HG02973 (cell line): ENCODE measurements around the gene CDC42BPA.

ENCODE experiments used
- ATAC-seq: cut with Tn5 transposase; IDR thresholded peaks from one replicate; pipeline ENCODE4 v1.9.1; 2021; ENCODE audit warnings: moderate library complexity; ENCODE audit not compliant: unreplicated experiment

Gene CDC42BPA

GRCh38 chr1:227071895-227072587, 246.3 kb downstream of the CDC42BPA start:
- ATAC-seq, result no peak

GRCh38 chr1:227070638-227071285, 247.5 kb downstream of the CDC42BPA start:
- ATAC-seq, result no peak

- no peak for ATAC-seq
Measured at GRCh38 chr1:227069490-227069889, 248.8 kb downstream of the CDC42BPA start.

- no peak for ATAC-seq
Measured at GRCh38 chr1:227068883-227069282, 249.4 kb downstream of the CDC42BPA start.

GRCh38 chr1:227066999-227067398, 251.3 kb downstream of the CDC42BPA start:
- ATAC-seq, result no peak

DNA sequence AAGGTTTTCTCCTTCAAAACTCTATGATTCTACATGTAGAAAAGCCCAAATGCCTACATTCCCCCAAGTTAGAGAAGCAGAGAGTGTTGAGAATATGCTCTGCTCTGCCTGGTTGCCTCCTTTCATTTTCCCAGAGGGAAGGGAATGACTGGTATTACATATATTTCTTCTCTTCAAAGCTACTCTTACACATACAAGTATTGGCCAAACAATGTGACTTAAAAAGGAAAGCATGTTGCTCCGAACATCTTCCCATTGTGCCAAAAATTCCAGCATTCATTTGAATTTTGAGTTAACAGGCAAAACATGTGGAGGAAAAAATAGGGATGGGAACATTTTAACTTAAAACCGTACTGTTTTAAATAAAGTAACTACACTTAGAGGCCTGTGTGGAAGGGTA, 253.0 kb downstream of the CDC42BPA start:
- ATAC-seq, result no peak

DNA sequence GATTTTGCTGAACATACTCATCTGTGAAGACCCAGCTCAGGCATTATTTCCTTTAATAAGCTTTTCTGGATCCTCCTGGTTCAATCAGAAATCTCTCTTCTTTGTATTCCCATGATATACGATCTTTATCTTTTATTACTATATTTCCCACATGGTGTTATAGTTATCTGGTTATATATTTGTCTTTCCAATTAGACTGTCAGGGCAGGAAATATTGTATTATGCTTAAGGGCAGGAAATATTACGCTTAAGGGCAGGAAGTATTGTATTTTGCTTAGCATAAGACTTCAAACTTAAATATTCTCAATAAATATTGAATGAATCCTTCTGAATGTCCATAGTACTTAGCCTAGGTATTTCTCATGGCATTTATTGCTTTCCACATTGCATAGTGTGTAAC, 256.0 kb downstream of the CDC42BPA start:
- ATAC-seq, result no peak

DNA sequence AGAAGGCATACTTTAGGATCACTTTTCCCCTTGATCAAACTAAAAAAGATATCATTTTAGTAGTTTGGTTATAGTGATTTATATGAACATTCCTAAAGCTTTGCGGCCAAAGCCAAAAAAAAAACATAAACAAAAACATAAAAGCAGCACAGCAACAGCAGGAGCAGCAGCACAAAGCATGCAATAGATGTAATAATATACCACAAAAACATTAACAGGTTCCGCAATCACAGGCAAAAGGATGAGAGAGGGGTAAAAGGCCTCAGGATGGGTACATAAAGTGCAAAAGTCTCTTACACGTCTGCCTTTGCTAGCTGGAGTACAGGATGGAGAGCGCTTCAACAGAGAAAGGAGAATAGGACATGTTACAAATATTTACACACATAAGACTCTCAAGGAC, 259.2 kb downstream of the CDC42BPA start:
- no peak for ATAC-seq

DNA sequence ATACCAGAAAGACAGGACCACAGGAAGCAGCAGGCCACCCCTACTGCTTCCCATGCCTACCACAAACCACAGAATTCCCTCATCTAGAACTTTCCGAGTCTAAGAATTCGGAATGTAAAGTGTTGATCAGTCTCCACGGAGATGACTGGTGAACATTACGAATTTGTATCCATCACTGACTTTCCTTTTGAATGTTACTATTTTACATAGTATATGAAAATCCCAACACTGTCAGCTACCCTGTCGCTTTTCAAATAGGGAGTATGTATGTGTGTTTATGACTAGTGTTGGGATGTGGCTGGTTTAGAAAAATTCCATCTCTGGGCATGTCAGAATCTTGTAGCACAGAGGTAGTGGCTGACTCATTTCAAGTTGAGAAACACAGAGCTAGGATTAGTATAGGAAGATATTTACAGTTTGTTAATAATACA, 260.0 kb downstream of the CDC42BPA start:
- no peak for ATAC-seq

GRCh38 chr1:227049253-227049652, 269.0 kb downstream of the CDC42BPA start:
- no peak for ATAC-seq

- no peak for ATAC-seq
Measured at GRCh38 chr1:227043755-227044154, 274.5 kb downstream of the CDC42BPA start.

GRCh38 chr1:227042292-227042691, 276.0 kb downstream of the CDC42BPA start:
- no peak for ATAC-seq

DNA sequence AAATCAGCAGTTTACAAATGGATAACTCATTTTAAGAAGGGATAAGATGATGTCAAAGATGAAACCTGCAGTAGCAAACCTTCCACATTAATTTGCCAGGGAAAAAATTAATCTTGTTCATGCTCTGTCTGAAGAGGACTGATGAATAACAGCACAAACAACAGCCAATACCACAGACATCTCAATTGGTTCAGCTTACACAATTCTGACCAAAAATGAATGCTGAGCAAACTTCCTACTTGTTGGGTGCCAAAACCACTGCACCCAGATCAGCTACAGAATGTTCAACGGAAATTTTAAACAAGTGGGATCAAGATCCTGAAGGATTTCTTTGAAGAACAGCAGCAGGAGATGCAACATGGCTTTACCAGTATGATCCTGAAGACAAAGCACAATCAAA, 279.9 kb downstream of the CDC42BPA start:
- ATAC-seq, result no peak

DNA sequence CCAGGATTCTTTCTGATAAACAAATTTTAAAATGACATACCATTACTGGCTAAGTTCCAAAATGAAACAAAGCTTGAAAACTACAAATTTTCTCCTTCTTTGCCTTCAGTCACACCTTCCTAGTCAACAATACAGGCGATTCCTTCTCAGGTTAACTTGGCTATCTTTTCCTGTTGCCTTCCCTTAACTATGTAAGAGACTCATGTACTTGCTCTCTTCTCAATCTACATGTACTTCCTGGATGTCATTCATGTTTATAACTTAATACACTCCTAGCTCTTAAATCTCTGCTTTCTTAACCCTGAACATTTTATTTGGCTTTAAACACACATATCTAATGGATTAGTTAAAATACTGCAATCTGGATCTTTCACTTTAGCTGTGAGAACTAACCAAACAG, 281.2 kb downstream of the CDC42BPA start:
- ATAC-seq, result no peak

DNA sequence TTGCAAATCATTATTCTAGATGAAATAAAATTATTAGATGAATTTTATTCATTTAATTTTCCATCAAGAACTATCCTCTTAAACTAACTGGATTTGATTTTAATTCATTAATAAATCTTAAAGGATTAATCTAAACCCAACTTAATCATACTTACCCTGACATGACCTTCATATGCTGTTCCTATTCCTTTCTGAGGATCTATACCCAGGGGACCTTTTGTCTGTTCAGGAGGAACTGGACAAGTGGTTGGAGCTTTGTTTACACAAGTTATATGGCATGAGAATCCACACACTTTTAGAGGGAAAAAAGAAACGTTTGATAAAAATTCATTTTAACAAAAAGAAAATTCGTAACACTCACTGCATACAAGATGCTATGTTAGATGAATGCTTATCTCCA, 283.0 kb downstream of the CDC42BPA start:
- no peak for ATAC-seq

DNA sequence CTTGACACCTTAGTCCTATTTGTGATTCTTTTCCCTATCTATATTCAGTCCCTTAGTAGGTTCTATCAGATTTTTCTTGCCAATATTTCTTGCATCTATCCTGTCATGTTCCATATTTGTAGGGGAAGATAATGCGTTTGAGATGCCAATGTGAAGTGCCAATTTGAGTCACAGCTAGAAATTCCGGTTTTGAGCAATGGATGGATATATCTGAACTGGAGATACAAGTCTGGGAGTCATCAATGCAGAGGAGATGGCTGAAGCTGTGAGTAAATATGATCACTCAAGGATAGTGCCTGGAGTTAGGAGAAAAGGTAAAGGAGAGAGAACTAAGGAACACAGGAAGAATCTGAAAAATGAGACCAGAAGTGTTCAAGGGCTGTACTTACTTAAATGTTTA, 284.4 kb downstream of the CDC42BPA start:
- ATAC-seq, result no peak

DNA sequence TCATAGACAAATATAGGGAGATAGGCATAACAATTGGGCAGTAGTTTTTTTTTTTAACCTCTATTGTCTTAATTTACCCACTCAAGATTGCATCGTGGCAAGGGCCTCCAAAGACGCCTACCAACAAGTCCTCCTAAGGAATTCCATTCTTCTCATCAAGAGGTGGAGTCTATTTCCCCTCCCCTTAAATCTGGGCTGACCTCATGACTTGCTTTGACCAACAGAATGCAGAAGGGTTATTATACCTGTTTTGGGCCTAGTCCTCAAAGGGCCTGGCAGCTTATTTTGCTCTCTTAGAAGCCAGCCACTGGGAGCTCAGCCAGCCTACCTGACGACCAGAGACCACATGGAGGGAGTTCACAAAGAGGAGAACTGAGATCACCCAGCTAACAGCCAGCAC, 285.9 kb downstream of the CDC42BPA start:
- ATAC-seq, result no peak

- ATAC-seq, result no peak
Measured at GRCh38 chr1:227016990-227017389, 301.3 kb downstream of the CDC42BPA start.

DNA sequence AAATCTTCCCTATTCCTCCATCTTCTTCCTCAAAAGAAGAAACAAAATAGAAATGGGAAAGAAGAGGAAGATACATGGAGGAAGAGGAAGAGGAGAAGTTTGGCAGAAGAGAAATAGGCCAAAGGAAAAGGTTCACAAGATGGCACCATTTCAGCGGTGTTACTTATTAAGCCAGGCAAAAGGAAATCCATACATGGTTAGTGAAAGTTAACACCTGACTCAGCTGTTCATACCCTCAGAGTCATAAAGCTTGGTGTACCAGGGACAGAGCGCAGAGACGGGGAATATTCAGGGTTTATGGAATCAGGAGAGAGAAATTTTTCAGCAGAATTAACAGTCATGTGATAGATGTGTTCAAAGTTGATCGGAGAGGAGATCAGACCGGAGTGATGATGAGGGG, 307.6 kb downstream of the CDC42BPA start:
- ATAC-seq, result no peak

DNA sequence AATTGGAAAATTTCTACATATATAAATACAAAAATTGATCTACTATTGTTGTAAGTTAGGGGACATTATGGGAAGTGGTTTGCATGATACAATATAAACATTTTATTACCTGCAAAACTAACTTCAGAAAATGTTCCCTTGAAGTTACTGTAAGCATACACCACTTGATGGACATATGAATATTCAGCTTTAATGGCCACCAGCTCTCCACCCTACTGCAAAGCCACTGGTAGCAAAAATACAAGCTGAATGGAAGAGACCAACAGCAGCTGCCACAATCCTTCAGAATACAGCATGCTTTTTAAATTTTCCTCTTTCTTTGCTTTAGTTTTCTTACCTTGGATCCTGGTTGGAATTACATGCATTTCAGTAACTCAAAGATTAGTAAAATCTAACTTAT, 308.4 kb downstream of the CDC42BPA start:
- ATAC-seq, result no peak

GRCh38 chr1:227006226-227006796, 312.0 kb downstream of the CDC42BPA start:
- ATAC-seq, result no peak

GRCh38 chr1:227004796-227005195, 313.5 kb downstream of the CDC42BPA start:
- ATAC-seq, result no peak
